Fibroblast of the conjunctiva (primary cell): ENCODE data around the gene LAMA5.

Source experiments
- DNase-seq: peaks from one replicate; pipeline ENCODE4 v3.0.0-alpha.2; 2010; ENCODE audit warnings: low read depth

Gene LAMA5

GRCh38 chr20:62305149-62305764 is 61.9 kb downstream of the LAMA5 start:
- no peak for DNase-seq

DNA sequence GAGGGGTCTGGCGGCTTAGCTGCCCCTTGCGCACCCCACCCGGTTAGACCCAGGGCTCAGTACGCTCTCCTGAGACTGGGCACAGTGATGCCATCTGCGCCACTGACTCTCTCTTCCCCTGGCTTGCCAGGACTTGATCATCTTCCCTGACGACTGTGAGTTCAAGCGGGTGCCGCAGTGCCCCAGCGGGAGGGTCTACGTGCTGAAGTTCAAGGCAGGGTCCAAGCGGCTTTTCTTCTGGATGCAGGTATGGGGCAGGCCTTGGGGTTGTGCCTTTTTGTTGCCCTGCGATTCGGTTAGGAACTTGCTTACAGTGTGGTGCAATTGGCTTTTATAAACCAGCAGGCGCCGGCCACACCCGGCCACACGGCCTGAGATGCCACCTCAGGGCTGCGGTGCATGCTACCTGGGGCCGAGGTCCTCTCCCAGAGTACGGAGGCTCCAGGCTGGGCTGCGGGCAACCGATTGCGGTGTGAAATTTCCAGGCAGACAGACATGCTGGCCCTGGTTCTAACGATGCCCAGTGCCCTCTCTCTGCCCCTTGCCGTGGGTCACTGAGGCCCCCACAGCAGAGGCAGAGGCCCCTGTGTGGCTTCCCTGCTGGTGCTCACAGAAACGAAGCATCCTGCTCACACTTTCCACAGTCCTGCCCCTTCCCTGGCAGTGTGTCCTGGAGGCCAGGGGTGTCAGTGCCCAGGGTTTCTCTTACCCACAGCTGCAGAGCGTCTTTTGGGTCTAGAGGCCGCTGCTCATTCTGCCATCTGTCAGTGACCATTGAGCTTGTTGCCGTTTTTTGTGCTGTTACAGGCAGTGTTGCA is 62.6 kb downstream of the LAMA5 start:
- no peak for DNase-seq

DNA sequence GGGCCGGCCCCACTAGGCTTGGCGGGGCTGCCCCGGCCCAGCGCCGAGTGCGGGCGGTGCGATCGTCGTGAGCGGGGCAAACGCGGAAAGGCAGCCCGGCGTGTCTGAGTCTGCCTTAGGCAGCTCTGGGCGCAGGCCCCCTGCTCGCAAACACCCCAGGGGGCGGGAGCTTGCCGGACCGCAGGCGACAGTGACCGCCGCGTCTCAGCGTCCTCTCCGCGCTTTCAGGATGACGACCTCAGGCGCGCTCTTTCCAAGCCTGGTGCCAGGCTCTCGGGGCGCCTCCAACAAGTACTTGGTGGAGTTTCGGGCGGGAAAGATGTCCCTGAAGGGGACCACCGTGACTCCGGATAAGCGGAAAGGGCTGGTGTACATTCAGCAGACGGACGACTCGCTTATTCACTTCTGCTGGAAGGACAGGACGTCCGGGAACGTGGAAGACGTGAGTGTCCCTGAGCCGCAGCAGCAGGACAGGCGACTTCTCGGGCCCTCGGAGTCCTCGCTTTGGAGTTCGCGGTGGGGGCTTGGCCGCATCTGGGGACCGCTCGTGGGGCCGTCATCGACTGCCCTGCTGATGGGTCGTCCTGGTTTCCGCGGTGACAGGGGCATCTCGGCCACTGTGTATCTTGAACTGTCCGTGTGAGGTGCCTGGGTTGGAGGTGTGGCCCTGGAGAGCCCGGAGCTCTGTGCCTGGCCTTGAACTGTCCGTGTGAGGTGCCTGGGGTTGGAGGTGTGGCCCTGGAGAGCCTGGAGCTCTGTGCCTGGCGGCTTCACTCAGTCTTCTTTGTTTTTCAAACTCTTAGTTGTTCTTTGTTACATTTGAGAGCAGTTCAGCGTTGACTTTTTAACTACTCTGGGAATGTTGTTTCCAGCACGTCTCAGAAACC is 63.5 kb downstream of the LAMA5 start:
- DNase-seq, result no peak

DNA sequence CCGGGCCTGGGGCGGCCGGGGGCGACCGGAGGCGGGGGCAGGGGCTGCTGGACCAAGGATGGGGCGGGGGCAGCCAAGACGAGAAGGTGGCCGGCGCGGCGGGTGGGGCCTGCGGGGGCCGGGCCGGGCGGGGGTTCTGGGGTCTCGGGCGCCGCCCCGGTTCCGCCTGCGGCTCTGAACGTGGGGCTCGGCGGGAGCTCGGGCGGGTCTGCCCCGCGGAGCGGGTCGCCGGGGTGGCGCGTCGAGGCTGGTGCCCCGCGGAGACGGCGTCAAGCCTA is 64.1 kb downstream of the LAMA5 start:
- DNase-seq, result no peak

DNA sequence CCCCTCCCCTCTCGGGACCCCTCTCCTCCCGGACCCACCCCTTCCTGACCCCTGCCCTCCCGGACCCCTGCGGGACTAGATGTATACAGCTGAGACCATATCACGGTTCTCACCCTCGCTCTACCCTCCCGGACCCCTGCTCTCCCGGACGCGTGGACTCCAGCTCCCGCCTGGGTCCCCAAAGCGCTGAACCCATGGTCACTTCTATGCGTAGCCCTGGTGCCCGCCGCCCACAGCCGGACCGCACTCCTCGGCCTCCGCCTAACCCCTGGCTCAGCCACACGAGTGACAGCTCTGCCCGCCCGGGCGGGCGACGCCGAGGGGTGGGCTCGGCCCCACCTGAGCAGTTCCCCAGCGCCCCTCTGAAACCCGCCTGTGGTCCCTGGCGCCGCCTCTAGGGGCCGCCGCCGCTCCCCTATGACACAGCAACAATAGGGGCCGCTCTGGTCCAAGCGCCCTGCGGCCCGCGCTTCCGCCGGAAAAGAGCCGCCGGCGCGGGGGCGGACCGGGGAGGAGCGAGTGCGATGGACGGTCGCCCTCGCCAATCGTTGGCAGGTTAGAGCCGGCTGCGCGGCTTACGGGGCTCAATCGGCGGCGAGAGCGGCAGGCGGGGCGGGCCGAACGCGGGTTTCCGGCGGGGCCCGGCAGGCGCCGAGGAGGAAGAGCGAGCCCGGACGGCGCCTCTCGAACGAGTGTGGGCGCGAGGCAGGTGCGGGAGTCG is 64.6 kb downstream of the LAMA5 start, which contains the start of gene ADRM1:
Gene ADRM1, plus strand, starts transcription at position 657 of the 721 bp plus-strand sequence. CDS start 572 bp downstream, outside the sequence.
- peak; percentile 90 for DNase-seq

DNA sequence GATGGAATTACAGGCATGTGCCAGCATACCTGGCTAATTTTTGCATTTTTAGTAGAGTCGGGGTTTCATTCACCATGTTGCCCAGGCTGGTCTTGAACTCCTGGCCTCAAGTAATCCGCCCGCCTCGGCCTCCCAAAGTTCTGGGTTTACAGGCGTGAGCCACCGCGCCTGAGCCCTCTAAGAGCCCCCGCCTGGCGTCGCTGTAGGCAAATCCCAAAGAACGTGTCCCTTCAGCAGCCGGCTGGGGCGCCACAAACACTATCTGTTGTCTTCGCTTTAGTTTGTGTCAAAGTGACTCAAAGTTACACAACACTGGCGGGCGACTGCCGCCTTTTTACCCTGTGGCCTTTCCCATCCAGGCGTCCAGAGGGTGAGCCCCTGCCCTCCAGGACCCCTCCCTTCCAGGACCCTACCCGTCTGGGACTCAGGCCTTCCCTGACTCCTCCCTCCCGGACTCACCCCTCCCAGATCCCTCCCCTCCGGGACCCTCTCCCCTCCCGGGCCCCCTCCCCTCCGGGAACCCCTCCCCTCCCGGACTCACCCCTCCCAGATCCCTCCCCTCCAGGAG is 65.3 kb downstream of the LAMA5 start:
- peak; percentile 80 for DNase-seq

- no peak for DNase-seq
Measured at GRCh38 chr20:62301111-62301668, 65.9 kb downstream of the LAMA5 start.

- no peak for DNase-seq
Measured at GRCh38 chr20:62300319-62300718, 66.8 kb downstream of the LAMA5 start.

DNA sequence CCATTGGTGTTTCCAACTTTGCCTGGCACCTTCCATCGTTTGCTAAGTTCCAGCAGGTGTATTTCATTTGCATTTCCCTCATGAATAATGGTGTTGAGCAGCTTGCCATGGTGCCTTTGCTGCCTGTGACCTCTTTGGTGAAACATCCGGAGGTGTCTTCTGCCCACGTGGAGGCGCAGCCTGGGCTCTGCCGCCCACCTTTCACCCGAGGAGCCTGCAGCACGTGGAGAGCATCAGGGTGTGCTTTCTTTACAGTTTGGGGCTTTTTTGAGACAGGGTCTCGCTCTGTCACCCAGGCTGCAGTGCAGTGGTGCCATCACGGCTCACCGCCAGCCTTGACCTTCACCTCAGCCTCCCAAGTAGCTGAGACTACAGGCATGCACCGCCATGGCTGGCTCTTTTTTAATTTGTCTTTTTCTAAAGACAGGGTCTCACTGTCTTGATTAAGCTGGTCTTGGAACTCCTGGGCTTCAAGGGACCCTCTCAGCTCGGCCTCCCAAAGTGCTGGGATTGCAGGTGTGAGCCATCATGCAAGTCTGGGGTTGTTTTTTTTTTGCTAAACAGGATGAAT is 67.4 kb downstream of the LAMA5 start:
- DNase-seq, result no peak

DNA sequence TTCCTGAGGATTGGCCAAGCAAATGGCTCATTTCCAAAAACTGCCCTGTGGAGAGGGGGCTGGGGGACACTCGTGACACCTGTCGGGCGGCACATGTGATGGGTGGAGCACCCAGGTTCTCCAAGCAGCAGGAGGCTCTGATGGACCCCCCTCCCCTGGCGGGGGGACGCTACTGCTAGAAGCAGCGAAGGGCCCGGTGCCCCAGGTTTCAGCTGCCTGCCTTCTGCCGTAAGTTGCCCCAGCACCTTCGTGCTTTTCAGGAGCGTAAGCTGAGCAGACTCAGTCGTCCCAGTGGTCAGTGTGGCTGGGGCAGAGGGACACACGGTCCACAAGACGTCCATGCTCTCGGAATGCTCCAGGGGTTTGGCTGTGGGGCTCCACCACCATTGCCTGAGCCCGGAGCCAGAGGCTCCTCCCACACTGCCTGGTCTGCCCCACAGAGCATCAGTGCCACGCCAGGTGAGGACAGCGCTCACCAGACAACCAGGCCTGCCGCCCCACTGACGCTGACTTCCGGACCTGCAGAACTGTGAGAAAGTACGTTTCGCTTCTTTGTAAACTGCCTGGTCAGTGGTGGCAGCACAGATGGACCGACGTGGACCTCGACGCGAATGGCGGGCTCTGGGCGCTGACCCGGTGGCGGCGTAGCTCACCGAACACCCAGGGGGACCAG is 68.4 kb downstream of the LAMA5 start:
- DNase-seq, result no peak

GRCh38 chr20:62297449-62298227 is 69.5 kb downstream of the LAMA5 start:
- no peak for DNase-seq

- DNase-seq, result no peak
Measured at GRCh38 chr20:62296724-62297448, 70.2 kb downstream of the LAMA5 start.

- DNase-seq, result no peak
Measured at GRCh38 chr20:62294516-62294915, 72.6 kb downstream of the LAMA5 start.

GRCh38 chr20:62293946-62294345 is 73.2 kb downstream of the LAMA5 start:
- no peak for DNase-seq

DNA sequence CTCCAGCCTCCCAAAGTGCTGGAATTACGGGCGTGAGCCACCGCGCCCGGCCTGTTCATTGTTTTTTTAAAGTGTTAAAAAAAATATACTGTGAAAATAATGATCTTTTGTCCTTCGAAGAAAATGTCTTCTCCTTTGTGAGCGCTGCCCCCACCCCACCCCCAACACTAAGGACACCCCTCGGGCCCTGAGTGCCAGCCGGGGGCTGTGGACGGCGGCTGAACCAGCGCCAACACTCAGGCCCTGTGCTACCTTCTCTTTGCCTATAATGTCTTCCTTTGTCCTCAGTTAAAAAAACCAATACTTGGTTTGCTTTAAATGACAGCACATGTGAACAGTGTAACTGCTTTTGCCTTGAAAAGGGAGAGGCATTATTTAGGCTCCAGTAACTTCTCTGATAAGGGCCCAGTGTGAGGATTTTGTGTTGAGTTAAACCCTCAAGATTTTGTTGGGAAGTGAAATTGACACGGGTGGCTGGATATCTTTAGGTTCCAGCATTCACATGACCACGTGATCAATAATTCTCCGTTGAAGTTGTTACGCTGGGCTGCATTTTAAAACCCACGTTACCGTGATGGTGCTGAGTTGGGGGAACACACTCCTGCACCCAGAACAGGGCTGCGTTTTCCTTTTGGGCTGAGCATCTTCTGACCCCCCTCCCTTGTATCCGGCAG is 73.9 kb downstream of the LAMA5 start:
- DNase-seq, result no peak

DNA sequence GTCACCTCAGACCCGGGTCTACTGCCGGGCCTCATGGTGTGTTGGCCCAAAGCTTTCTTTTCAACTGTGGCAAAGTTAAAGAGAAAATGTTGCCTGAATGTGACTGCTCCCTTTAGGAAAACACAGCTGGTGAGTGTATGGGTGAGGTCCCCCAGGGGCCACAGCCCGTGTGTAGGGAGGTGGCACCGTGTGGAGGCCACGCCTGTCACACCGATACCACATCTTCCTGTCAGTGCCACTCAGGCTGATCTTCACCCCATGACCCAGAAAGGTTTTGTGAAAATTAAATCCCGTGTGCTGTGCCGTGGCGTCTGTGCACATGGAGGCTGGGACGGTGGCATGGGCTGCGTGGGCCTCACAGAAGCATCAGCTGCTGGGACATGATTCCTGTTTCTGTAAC is 75.0 kb downstream of the LAMA5 start:
- DNase-seq, result no peak

DNA sequence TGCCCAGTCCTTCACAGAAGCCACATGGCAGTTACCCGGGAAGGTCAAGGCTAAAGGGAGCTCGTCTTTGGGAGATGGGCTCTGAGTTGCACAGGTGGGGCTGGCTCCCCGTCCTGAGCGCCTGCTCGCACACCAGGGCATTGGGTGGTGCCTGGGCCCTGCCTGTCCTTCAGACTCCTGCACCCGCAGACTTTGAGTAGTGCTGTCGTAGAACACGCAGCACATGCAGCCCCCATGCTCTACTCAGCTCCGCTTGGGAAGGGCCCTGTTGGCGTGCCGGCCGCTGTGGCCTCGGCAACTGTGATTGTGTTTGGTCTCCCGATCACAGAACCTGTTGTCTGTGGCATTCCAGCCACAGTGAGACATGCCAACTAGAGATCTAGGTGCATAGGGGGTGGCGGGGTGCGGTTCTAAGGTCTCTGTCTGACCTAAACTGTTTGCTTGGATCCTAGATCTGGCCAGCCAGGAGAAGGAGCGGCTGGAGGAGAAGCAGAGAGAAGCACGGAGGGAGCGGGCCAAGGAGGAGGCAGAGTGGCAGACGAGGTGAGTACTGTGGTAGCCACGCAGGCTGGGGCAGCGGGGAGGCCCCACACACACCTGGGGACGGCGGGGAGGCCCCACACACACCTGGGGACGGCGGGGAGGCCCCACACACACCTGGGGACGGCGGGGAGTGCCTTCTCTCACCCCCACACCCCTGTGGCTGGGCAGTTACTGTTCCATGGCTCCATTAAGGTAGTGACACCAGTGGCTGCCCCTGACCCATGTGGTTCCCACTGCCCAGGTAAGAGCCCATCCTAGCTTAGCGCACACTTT is 75.7 kb downstream of the LAMA5 start:
- no peak for DNase-seq

DNA sequence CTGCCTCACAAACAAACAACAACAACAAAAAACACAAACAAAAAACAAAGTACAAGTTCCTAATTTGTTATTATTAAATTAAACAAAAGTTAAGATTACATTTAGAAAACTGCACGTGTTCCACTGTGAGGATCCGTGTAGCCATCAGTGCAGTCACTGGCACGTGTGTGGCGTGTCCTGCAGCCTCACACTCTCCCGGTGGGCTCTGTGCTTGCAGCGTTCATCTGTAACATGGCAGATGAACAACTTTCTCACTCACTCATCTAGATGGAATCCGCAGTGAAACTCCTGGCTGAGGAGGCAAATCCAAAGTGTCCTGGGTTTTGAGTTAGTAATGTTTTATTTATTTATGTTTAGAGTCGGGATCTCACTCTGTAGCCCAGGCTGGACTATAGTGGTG is 77.2 kb downstream of the LAMA5 start:
- no peak for DNase-seq
